Measurements from ENCODE around the gene CLN6.

CLN6 gene

GRCh38 chr15:68207176-68207935, 22.2 kb downstream of the CLN6 start:
- no peak for TF ChIP-seq CTCF (conservative IDR thresholded peaks at IDR 0.05)
- peak overlapping the region; percentile 91; the same call in 1 of the 2 replicates for H3K27ac ChIP-seq

- peak overlapping the region; percentile 91 for H3K27ac ChIP-seq
- no peak for TF ChIP-seq CTCF (conservative IDR thresholded peaks at IDR 0.05)
Observed at GRCh38 chr15:68206711-68207151, 22.8 kb downstream of the CLN6 start.

GRCh38 chr15:68205954-68206539, 23.5 kb downstream of the CLN6 start:
- peak overlapping the region; percentile 91 for H3K27ac ChIP-seq
- no peak for TF ChIP-seq CTCF (conservative IDR thresholded peaks at IDR 0.05)

- peak overlapping the region; percentile 91 for H3K27ac ChIP-seq
- TF ChIP-seq CTCF (conservative IDR thresholded peaks at IDR 0.05) = no peak
Observed at GRCh38 chr15:68205558-68205944, 24.0 kb downstream of the CLN6 start.

- peak within 1 kb of the TSS; percentile 91 for H3K27ac ChIP-seq
- no peak for TF ChIP-seq CTCF (conservative IDR thresholded peaks at IDR 0.05)
Observed at GRCh38 chr15:68204776-68205557, 24.6 kb downstream of the CLN6 start, which contains the start of gene CALML4. Gene CALML4 (minus strand): TSS chr15:68205332. CDS start chr15:68205247, 85 bp downstream.

- H3K27ac ChIP-seq = peak overlapping the region; percentile 91
- TF ChIP-seq CTCF (conservative IDR thresholded peaks at IDR 0.05) = no peak
Observed at GRCh38 chr15:68204361-68204760, 25.2 kb downstream of the CLN6 start.

- no peak for TF ChIP-seq CTCF (conservative IDR thresholded peaks at IDR 0.05)
- peak overlapping the region; percentile 91; the same call in 1 of the 2 replicates for H3K27ac ChIP-seq
Observed at GRCh38 chr15:68203956-68204355, 25.6 kb downstream of the CLN6 start.

Data from VCaP (cell line).